ENCODE measurements around the gene CD27. TPM values are rescaled to one million over a fixed set of nuclear protein-coding genes. Genes with fewer than 3 reads are reported as not detected.

CD27 gene
- total and polyA plus RNA-seq, 2 of the 13 experiments (the other 11 are each of a cell fraction or from before 2014, with no cell fraction given): 0.12 TPM; not detected in 1

GRCh38 chr12:6470375-6471163, 25.8 kb downstream of the CD27 start, which contains the start of gene VAMP1 (continued):
- TF ChIP-seq AGO2 (optimal IDR thresholded peaks at IDR 0.05; ENCODE audit: low read depth, low read length) (peak; percentile 78), ZNF792 (CRISPR knock-in tag; IDR thresholded peaks at IDR 0.05) (peak; percentile 82), PAWR (CRISPR knock-in tag; IDR thresholded peaks at IDR 0.05; ENCODE audit: borderline replicate concordance) (no peak), NR2F6 (IDR thresholded peaks at IDR 0.05) (no peak), NR2F6 (CRISPR knock-in tag; IDR thresholded peaks at IDR 0.05) (no peak)

DNA sequence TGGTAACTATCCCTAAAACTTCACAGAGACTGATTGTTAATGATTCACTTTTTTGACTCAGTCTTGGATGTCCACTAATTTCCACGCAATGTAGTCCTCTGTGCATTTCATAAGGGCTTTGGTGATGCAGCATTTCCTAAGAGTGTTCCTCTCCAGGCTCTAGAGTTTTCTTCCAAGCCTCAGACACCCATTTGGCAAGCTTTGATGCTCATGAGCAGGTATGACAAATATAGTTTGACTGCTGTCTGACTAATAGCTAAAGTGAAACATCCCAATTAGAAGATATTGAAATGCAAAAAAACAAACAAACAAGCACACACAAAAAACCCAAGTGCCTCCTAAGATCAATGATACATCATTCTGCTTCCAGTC, 27.2 kb downstream of the CD27 start:
- no peak overlapping the region for H3K27ac ChIP-seq (ENCODE audit: extremely low read length, insufficient read depth, low read length)
- no peaks in the 10 kb centered on the region for H4K20me1 ChIP-seq (ENCODE audit: insufficient read depth, low read length)
- H3K79me2 ChIP-seq (ENCODE audit: insufficient read depth, low read length): no peaks in the 10 kb centered on the region
- ChIA-PET POLR2A (interaction anchor here (2.1 to 4.2 kb wide), 4 partner anchors 11 to 63 kb away, joined by 9 to 68 read pairs (median 37); partner anchors contain the start of genes GAPDH and TAPBPL), CTCF (ENCODE audit: low intra/inter-chr PET ratio, low total read pairs) (no interaction called here)
- no peaks in the 10 kb centered on the region for H3K36me3 ChIP-seq (replicated peaks in 1 of 2; ENCODE audit: control insufficient read depth in 1 of 2, insufficient read depth in 2 of 2, low read length in 2 of 2)
- DNase-seq (ENCODE audit: low spot score): no peak
- no peak for FAIRE-seq
- H3K9ac ChIP-seq (ENCODE audit: insufficient read depth, low read depth, low read length): no peak overlapping the region
- TSS peak; percentile 31 for BruUV-seq (replicated peaks)
- H3K9me3 ChIP-seq (ENCODE audit: low read length): no peaks in the 10 kb centered on the region
- no peaks in the 10 kb centered on the region; a peak in 1 of 5 replicates for H3K27me3 ChIP-seq (ENCODE audit: control insufficient read depth in 1 of 2, insufficient read depth in 2 of 2, low read length in 2 of 2)
- ATAC-seq: no peak
- H3K4me3 ChIP-seq (replicated peaks in 1 of 3; ENCODE audit: insufficient read depth in 1 of 3, low read depth in 2 of 3, low read length in 3 of 3): no peak overlapping the region
- 48% methylated on average over 1 of the region's 1 CpG for WGBS (ENCODE audit: low lambda C conversion rate)
- peaks cover 44% of the 10 kb centered on the region for H3K4me1 ChIP-seq (ENCODE audit: insufficient read depth, low read length)
- intact Hi-C loops (cut with micrococcal nuclease; ENCODE audit: unreplicated experiment): loop anchor here (10.0 kb wide), 1 partner anchor 63 kb away; the partner anchor contains the start of gene GAPDH
- in situ Hi-C loops (cut with HindIII; ENCODE audit: extremely low pct_ligation_motif_present, low pct_unique_long_range_greater_than_20kb): loop anchor here (25.0 kb wide), 1 partner anchor 410 kb away; no protein-coding TSS in a partner anchor
- TF ChIP-seq ZNF546 (CRISPR knock-in tag; conservative IDR thresholded peaks at IDR 0.05) (no peak), HMG20B (CRISPR knock-in tag; conservative IDR thresholded peaks at IDR 0.05) (no peak), ZBTB7B (CRISPR knock-in tag; IDR thresholded peaks at IDR 0.05) (no peak), ZNF891 (CRISPR knock-in tag; IDR thresholded peaks at IDR 0.05) (no peak), ZKSCAN8 (CRISPR knock-in tag; IDR thresholded peaks at IDR 0.05; ENCODE audit: borderline replicate concordance) (no peak), YY1 (IDR thresholded peaks at IDR 0.05; ENCODE audit: insufficient read depth, insufficient replicate concordance, low read depth, low read length) (no peak), ZNF790 (CRISPR knock-in tag; IDR thresholded peaks at IDR 0.05; ENCODE audit: borderline replicate concordance) (no peak), ZNF282 (IDR thresholded peaks at IDR 0.05; ENCODE audit: partially characterized antibody) (no peak), FIP1L1 (IDR thresholded peaks at IDR 0.05; ENCODE audit: borderline replicate concordance, insufficient read depth, low read depth, low read length) (no peak), ZNF138 (CRISPR knock-in tag; IDR thresholded peaks at IDR 0.05; ENCODE audit: low read depth) (no peak), PITX1 (CRISPR knock-in tag; IDR thresholded peaks at IDR 0.05) (no peak), SUZ12 (IDR thresholded peaks at IDR 0.05; ENCODE audit: low read depth, low read length) (no peak), ZNF629 (CRISPR knock-in tag; conservative IDR thresholded peaks at IDR 0.05) (no peak), THAP11 (CRISPR knock-in tag; IDR thresholded peaks at IDR 0.05) (no peak), ZFP62 (CRISPR knock-in tag; IDR thresholded peaks at IDR 0.05) (no peak), ZBTB1 (CRISPR knock-in tag; IDR thresholded peaks at IDR 0.05; ENCODE audit: borderline replicate concordance) (no peak), CHD4 (IDR thresholded peaks at IDR 0.05; ENCODE audit: borderline replicate concordance, low read length) (no peak), ZNF230 (CRISPR knock-in tag; IDR thresholded peaks at IDR 0.05) (no peak), ATF1 (CRISPR knock-in tag; IDR thresholded peaks at IDR 0.05) (no peak)
- H2AFZ ChIP-seq (ENCODE audit: low read length): no peak overlapping the region
- H3K4me2 ChIP-seq (ENCODE audit: low read depth, low read length): no peak overlapping the region
